Bronchial epithelial cell (primary cell): ENCODE measurements around the gene BCAN. TPM values are rescaled to one million over a fixed set of nuclear protein-coding genes. Genes with fewer than 3 reads are reported as not detected.

Source experiments
- DNase-seq: peaks from one replicate; pipeline ENCODE4 v3.0.0-alpha.2; 2010; ENCODE audit warnings: low read depth
- FAIRE-seq: peaks from 2 replicates; lab custom pipeline; 2011; peaks lifted over from hg19 to GRCh38; lab: Jason Lieb, UNC
- H3K27me3 ChIP-seq: 2 replicates; pipeline ENCODE4 v1.5.1; 2011; ENCODE audit warnings: low read length; ENCODE audit not compliant: control insufficient read depth, insufficient read depth
- H3K36me3 ChIP-seq: 2 replicates; pipeline ENCODE4 v1.5.1; 2011; ENCODE audit warnings: low read length; ENCODE audit not compliant: control insufficient read depth, insufficient read depth
- H3K4me3 ChIP-seq: 2 replicates; pipeline ENCODE4 v1.5.1; 2011; ENCODE audit warnings: mild to moderate bottlenecking, low read depth, low read length, control low read depth
- CTCF ChIP-seq: IDR thresholded peaks from 2 replicates; pipeline ENCODE4 v1.5.1; 2011; ENCODE audit warnings: mild to moderate bottlenecking, moderate library complexity, low read length, control low read depth, inconsistent platforms; ENCODE audit not compliant: insufficient read depth, severe bottlenecking
- total RNA-seq: library from RNA; depleted of rRNA; stranded (reverse); fragments of >200 nt; gene quantifications from 2 replicates; pipeline ENCODE4 v1.2.1, GENCODE V29; 2014

Gene BCAN
- total RNA-seq, 1 donor from 2014 or later = not detected

DNA sequence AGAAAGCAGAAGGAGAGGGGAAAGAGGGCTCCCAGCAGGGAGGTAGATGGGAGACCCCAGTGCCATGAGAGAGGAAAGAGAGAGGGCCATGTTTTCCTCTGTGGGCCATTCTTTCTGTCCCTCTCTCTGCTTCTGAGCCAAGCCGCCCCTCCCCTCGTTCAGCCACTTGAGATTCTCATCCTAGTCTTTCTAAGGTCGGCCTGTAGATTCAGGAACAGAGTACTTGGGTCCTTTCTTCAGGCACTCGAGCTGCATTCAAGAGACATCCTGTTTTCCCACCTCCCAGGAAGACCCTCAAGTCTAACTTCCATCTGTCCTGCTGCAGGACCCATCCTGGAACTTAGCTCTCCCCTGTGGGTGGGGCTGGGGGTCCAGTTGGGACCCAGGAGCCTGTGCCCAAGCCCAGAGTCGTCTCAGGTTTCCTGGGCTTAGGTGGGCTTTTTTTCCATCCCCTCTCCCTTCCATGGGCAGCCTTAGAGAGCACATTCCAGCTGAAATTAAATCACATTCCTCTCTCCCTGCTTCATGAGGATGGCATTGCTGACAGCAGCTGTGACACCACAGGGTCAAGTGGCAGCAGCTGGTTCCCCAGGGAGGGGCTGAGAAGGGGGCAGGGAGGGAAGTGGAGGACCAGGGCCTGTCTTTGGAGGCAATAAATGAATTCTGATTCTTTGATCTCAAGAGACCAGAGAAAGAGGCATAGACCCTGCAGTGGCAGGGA lies 22.3 kb downstream of the BCAN start:
- TF ChIP-seq CTCF = no peak
- no peak for DNase-seq
- H3K27me3 ChIP-seq = no peaks in the 10 kb centered on the region
- FAIRE-seq = no peak
- no peaks in the 10 kb centered on the region for H3K36me3 ChIP-seq
- no peak overlapping the region for H3K4me3 ChIP-seq

GRCh38 chr1:156664767-156665411 lies 23.0 kb downstream of the BCAN start:
- no peaks in the 10 kb centered on the region for H3K36me3 ChIP-seq
- no peak overlapping the region for H3K4me3 ChIP-seq
- H3K27me3 ChIP-seq = no peaks in the 10 kb centered on the region
- no peak for DNase-seq
- TF ChIP-seq CTCF = no peak
- no peak for FAIRE-seq

GRCh38 chr1:156665539-156665938 lies 23.6 kb downstream of the BCAN start:
- no peak for FAIRE-seq
- H3K27me3 ChIP-seq = peaks cover 3% of the 10 kb centered on the region
- TF ChIP-seq CTCF = no peak
- no peak overlapping the region for H3K4me3 ChIP-seq
- H3K36me3 ChIP-seq = no peaks in the 10 kb centered on the region
- DNase-seq = no peak

DNA sequence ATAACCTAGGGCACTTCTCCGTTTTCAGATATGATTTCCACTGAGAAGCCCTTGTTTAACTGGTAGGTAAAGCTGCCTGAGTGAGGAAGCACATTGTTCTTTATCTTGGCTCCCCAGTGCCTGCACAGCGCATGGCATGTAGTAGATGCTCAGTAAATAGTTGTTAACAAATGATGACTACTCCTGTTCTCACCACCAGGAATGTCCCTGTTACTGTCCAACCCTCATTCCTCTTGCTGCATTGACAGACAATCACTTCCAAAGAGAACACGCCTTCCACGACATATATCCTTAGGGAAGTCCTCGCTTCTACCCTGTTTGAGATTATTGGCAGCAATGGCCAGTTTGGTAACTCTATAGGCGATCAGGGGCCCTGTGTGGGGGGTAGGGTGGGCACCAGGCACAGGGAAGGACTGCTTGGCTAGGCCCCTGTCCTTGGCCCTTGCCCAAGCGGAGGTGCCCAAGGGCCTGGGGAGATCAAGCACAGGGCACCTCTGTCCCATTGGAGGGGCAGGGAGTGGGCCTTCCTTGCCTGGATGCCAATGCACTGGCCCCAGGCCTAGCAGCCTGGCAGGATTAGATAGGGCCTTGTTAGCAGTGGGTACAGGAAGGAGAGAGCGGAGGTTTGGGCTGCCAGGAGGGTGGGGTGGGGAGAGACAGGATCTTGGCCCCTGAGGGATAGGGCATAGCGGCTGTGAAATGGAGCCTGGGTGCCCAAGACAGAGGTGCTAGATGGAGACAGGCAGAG lies 25.1 kb downstream of the BCAN start:
- DNase-seq (no peak), FAIRE-seq (peak; percentile 36)
- Histone ChIP-seq H3K27me3 (peaks cover 3% of the 10 kb centered on the region), H3K4me3 (no peak overlapping the region), H3K36me3 (no peaks in the 10 kb centered on the region)
- no peak for TF ChIP-seq CTCF

DNA sequence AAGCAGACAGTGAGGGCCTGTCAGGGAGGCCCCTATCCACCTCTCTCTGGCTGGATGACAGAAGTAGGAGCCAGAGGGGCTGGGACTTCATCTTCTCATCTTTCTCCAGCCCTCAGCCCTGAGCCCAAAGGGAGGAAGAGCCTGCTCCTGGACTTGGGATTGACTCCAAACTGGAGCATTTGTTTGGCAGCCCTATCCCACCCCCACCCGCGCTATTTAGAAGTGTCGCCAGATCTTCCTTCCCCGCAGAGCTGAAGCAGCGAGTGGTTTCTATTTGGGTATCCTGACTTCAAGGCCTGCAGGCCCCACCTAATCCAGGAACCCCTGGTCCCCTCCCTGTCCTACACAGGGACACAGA lies 25.7 kb downstream of the BCAN start:
- FAIRE-seq = no peak
- TF ChIP-seq CTCF = no peak

More for the DNA sequence above, 25.7 kb downstream of the BCAN start:
- Histone ChIP-seq H3K36me3 (no peaks in the 10 kb centered on the region), H3K27me3 (peaks cover 3% of the 10 kb centered on the region), H3K4me3 (no peak overlapping the region)
- no peak for DNase-seq
